Jurkat, Clone E6-1 (cell line): ENCODE data around the gene SCYGR4. TPM values are rescaled to one million over a fixed set of nuclear protein-coding genes. Genes with fewer than 3 reads are reported as not detected.
"Not testable (repeated sequence)": the region's sequence is repeated elsewhere in the genome, so short reads cannot be mapped to it uniquely, and the experiment has no call there.

Experiments
- DNase-seq: peaks from one replicate; pipeline ENCODE4 v3.0.0-alpha.2; 2011; ENCODE audit warnings: low read depth, low spot score
- H3K4me3 ChIP-seq: 2 replicates; pipeline ENCODE4 v1.5.1; 2011; ENCODE audit warnings: mild to moderate bottlenecking, low read length, control low read depth, moderate library complexity
- polyA plus RNA-seq: library from polyadenylated mRNA; unstranded; fragments of >200 nt; gene quantifications from one replicate; pipeline ENCODE4 v1.2.1, GENCODE V29; 2012; ENCODE audit warnings: missing spikeins; ENCODE audit not compliant: insufficient read length, insufficient read depth

Gene SCYGR4
- not detected for polyA plus RNA-seq

- H3K4me3 ChIP-seq, result no peak within 1 kb of the TSS
- no peak for DNase-seq
Observed at GRCh38 chr2:227617316-227618230, at the start of gene SCYGR4. Gene SCYGR4 (plus strand): TSS chr2:227617498. CDS start chr2:227617498, 0 bp downstream.

- no peak overlapping the region for H3K4me3 ChIP-seq
- DNase-seq, result no peak
Observed at GRCh38 chr2:227568852-227569169, 48.5 kb upstream of the SCYGR4 start.

- DNase-seq, result no peak
- no peak overlapping the region for H3K4me3 ChIP-seq
Observed at GRCh38 chr2:227570615-227571014, 46.7 kb upstream of the SCYGR4 start.

GRCh38 chr2:227576110-227576509 is 41.2 kb upstream of the SCYGR4 start:
- no peak overlapping the region for H3K4me3 ChIP-seq
- no peak for DNase-seq

GRCh38 chr2:227576812-227577211 is 40.5 kb upstream of the SCYGR4 start:
- no peak for DNase-seq
- no peak overlapping the region for H3K4me3 ChIP-seq

GRCh38 chr2:227577555-227577954 is 39.7 kb upstream of the SCYGR4 start:
- no peak for DNase-seq
- H3K4me3 ChIP-seq, result no peak overlapping the region

- no peak overlapping the region for H3K4me3 ChIP-seq
- DNase-seq, result no peak
Observed at GRCh38 chr2:227578642-227579041, 38.7 kb upstream of the SCYGR4 start.

GRCh38 chr2:227579791-227580190 is 37.5 kb upstream of the SCYGR4 start:
- DNase-seq, result no peak
- H3K4me3 ChIP-seq, result no peak overlapping the region

GRCh38 chr2:227582369-227582768 is 34.9 kb upstream of the SCYGR4 start:
- no peak for DNase-seq
- H3K4me3 ChIP-seq, result no peak overlapping the region

- no peak overlapping the region for H3K4me3 ChIP-seq
- DNase-seq, result no peak
Observed at GRCh38 chr2:227592694-227593387, 24.5 kb upstream of the SCYGR4 start.

- no peak for DNase-seq
Observed at GRCh38 chr2:227595797-227596196, 21.5 kb upstream of the SCYGR4 start.

GRCh38 chr2:227597036-227597435 is 20.3 kb upstream of the SCYGR4 start:
- DNase-seq, result no peak

More at GRCh38 chr2:227595797-227596196, 21.5 kb upstream of the SCYGR4 start:
- no peak overlapping the region for H3K4me3 ChIP-seq

GRCh38 chr2:227597998-227598397 is 19.3 kb upstream of the SCYGR4 start:
- DNase-seq, result no peak
- no peak overlapping the region for H3K4me3 ChIP-seq

More at GRCh38 chr2:227597036-227597435, 20.3 kb upstream of the SCYGR4 start:
- H3K4me3 ChIP-seq, result no peak overlapping the region

- not testable (repeated sequence) for H3K4me3 ChIP-seq, DNase-seq
Observed at GRCh38 chr2:227598835-227599503, 18.3 kb upstream of the SCYGR4 start, which contains the start of gene SCYGR2. Gene SCYGR2 (plus strand): TSS chr2:227598893. CDS start chr2:227598893, 0 bp downstream.

GRCh38 chr2:227602358-227602757 is 14.9 kb upstream of the SCYGR4 start:
- H3K4me3 ChIP-seq, result no peak overlapping the region
- DNase-seq, result no peak

GRCh38 chr2:227606476-227606875 is 10.8 kb upstream of the SCYGR4 start:
- no peak for DNase-seq
- H3K4me3 ChIP-seq, result no peak overlapping the region

GRCh38 chr2:227607941-227608340 is 9.4 kb upstream of the SCYGR4 start:
- no peak for DNase-seq
- H3K4me3 ChIP-seq, result no peak overlapping the region

- peak; percentile 5 for DNase-seq
Observed at GRCh38 chr2:227608561-227609338, 8.5 kb upstream of the SCYGR4 start.

GRCh38 chr2:227610123-227610522 is 7.2 kb upstream of the SCYGR4 start:
- no peak for DNase-seq

More at GRCh38 chr2:227608561-227609338, 8.5 kb upstream of the SCYGR4 start:
- no peak overlapping the region for H3K4me3 ChIP-seq

More at GRCh38 chr2:227610123-227610522, 7.2 kb upstream of the SCYGR4 start:
- no peak overlapping the region for H3K4me3 ChIP-seq
